ENCODE measurements around the gene NUMB.

DNA sequence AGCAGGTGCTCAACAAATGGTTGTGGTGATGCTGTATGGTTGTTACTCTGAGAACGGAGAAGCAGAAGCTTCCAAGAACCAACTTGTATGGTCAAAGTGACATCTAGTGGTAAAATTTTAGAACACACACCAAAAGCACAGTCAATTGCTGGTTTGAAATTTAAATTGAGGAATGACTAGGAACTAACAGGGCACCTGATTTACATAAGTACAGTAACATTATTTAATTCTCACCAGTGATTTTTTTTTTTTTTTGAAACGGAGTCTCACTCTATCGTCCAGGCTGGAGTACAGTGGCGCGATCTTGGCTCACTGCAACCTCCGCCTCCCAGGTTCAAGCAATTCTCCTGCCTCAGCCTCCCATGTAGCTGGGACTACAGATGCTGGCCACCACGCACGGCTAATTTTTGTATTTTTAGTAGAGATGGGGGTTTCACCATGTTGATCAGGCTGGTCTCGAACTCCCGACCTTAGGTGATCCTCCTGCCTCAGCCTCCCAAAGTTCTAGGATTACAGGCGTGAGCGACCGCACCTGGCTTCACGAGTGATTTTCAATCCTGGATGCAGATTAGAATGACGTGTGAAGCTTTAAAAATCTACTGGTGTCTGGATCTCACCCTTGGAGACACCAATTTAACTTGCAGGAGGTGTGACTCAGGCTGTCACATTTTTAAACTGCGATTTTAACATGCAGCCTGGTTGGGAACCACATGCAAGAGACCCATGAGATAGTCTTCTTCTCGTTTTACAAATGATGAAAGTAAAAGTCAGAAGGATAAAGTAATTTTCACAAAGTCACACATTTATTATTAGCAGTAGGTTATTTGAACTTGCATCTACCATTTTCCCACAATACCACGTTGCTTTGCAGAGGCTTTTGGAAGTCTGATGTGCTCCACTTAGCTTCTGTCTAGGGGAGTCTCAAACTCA is 14.1 kb upstream of the NUMB start:
- TF ChIP-seq POLR2A (IDR thresholded peaks at IDR 0.05), result no peak
- TF ChIP-seq, protein P1, sequence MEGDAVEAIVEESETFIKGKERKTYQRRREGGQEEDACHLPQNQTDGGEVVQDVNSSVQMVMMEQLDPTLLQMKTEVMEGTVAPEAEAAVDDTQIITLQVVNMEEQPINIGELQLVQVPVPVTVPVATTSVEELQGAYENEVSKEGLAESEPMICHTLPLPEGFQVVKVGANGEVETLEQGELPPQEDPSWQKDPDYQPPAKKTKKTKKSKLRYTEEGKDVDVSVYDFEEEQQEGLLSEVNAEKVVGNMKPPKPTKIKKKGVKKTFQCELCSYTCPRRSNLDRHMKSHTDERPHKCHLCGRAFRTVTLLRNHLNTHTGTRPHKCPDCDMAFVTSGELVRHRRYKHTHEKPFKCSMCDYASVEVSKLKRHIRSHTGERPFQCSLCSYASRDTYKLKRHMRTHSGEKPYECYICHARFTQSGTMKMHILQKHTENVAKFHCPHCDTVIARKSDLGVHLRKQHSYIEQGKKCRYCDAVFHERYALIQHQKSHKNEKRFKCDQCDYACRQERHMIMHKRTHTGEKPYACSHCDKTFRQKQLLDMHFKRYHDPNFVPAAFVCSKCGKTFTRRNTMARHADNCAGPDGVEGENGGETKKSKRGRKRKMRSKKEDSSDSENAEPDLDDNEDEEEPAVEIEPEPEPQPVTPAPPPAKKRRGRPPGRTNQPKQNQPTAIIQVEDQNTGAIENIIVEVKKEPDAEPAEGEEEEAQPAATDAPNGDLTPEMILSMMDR (IDR thresholded peaks at IDR 0.05), result peak; percentile 63 to 88 (median 78)

Measured in adrenal gland (tissue), 5 donors.